ENCODE results near the gene ASCC1. TPM values are rescaled to one million over a fixed set of nuclear protein-coding genes. Genes with fewer than 3 reads are reported as not detected.

ASCC1 gene
- total and polyA plus RNA-seq, 7 experiments from 2014 or later = 19.4 to 33.1 (median 24.4) TPM

GRCh38 chr10:72093450-72093849 is 122.6 kb downstream of the ASCC1 start:
- peaks cover 0 to under 1% (median 0%) of the 10 kb centered on the region in 11 donors for H3K9me3 Mint-ChIP-seq
- H3K27me3 ChIP-seq (ENCODE audit: control insufficient read depth in 2 of 2, insufficient read depth in 2 of 2, low read length in 2 of 2) = no peaks in the 10 kb centered on the region
- ChIA-PET CTCF (no interaction called here), POLR2A (interaction anchor here (0.6 to 13.9 kb wide), 6 partner anchors 8 to 168 kb away, joined by 3 to 297 read pairs (median 4); no protein-coding TSS in a partner anchor)
- H3K36me3 Mint-ChIP-seq = peaks cover 3 to 28% (median 24%) of the 10 kb centered on the region in 5 donors
- intact Hi-C loops (cut with micrococcal nuclease) = no loop called here
- H3K4me1 Mint-ChIP-seq = peaks cover 13 to 64% (median 47%) of the 10 kb centered on the region in 7 donors
- no peak overlapping the region for H3K4me3 ChIP-seq (ENCODE audit: low read length)
- peaks cover 0 to 14% (median 0%) of the 10 kb centered on the region in 3 experiments for H3K36me3 ChIP-seq (ENCODE audit: control insufficient read depth in 2 of 3, insufficient read depth in 3 of 3, low read length in 3 of 3)
- H3K27ac ChIP-seq (ENCODE audit: low read depth, low read length) = no peak overlapping the region
- no peaks in the 10 kb centered on the region for H3K9me3 ChIP-seq (ENCODE audit: control insufficient read depth in 2 of 3, low read length in 3 of 3)
- H3K4me3 Mint-ChIP-seq = no peak overlapping the region
- no peak for DNase-seq
- no peaks in the 10 kb centered on the region for H3K27me3 Mint-ChIP-seq
- H3K4me1 ChIP-seq (ENCODE audit: control insufficient read depth in 2 of 2, insufficient read depth in 2 of 2, low read length in 2 of 2) = peaks cover 16 to 21% of the 10 kb centered on the region in 2 donors
- no peak overlapping the region for H3K27ac Mint-ChIP-seq
- ATAC-seq = no peak

GRCh38 chr10:72092987-72093386 is 123.1 kb downstream of the ASCC1 start:
- H3K4me1 Mint-ChIP-seq = peaks cover 12 to 62% (median 50%) of the 10 kb centered on the region in 7 donors
- H3K4me3 ChIP-seq (ENCODE audit: low read length) = no peak overlapping the region
- ChIA-PET POLR2A (interaction anchor here (1.4 to 13.9 kb wide), 4 partner anchors 8 to 127 kb away, joined by 4 to 297 read pairs (median 6); no protein-coding TSS in a partner anchor), CTCF (interaction anchor here (0.6 kb wide), 1 partner anchor 176 kb away, joined by 3 read pairs; no protein-coding TSS in a partner anchor)
- peaks cover 7 to 29% (median 24%) of the 10 kb centered on the region in 5 donors for H3K36me3 Mint-ChIP-seq
- intact Hi-C loops (cut with micrococcal nuclease) = no loop called here
- H3K27me3 ChIP-seq (ENCODE audit: control insufficient read depth in 2 of 2, insufficient read depth in 2 of 2, low read length in 2 of 2) = no peaks in the 10 kb centered on the region
- H3K4me1 ChIP-seq (ENCODE audit: control insufficient read depth in 2 of 2, insufficient read depth in 2 of 2, low read length in 2 of 2) = peaks cover 16 to 21% of the 10 kb centered on the region in 2 donors
- no peaks in the 10 kb centered on the region for H3K27me3 Mint-ChIP-seq
- DNase-seq (no peak), ATAC-seq (no peak)
- H3K27ac Mint-ChIP-seq = peak overlapping the region in 1 of 9 donors; percentile 14
- no peaks in the 10 kb centered on the region for H3K9me3 ChIP-seq (ENCODE audit: control insufficient read depth in 2 of 3, low read length in 3 of 3)
- H3K9me3 Mint-ChIP-seq = peaks cover 0 to 3% (median 0%) of the 10 kb centered on the region in 11 donors
- peaks cover 0 to 18% (median 0%) of the 10 kb centered on the region in 3 experiments for H3K36me3 ChIP-seq (ENCODE audit: control insufficient read depth in 2 of 3, insufficient read depth in 3 of 3, low read length in 3 of 3)
- no peak overlapping the region for H3K4me3 Mint-ChIP-seq
- no peak overlapping the region for H3K27ac ChIP-seq (ENCODE audit: low read depth, low read length)

GRCh38 chr10:72092171-72092924 is 123.7 kb downstream of the ASCC1 start:
- ATAC-seq (no peak), DNase-seq (no peak)
- Histone ChIP-seq H3K27ac (ENCODE audit: low read depth, low read length) (no peak overlapping the region), H3K9me3 (ENCODE audit: control insufficient read depth in 2 of 3, low read length in 3 of 3) (no peaks in the 10 kb centered on the region), H3K27me3 (ENCODE audit: control insufficient read depth in 2 of 2, insufficient read depth in 2 of 2, low read length in 2 of 2) (no peaks in the 10 kb centered on the region), H3K36me3 (ENCODE audit: control insufficient read depth in 2 of 3, insufficient read depth in 3 of 3, low read length in 3 of 3) (peaks cover 0 to 24% (median 0%) of the 10 kb centered on the region in 3 experiments), H3K4me3 (ENCODE audit: low read length) (no peak overlapping the region), H3K4me1 (ENCODE audit: control insufficient read depth in 2 of 2, insufficient read depth in 2 of 2, low read length in 2 of 2) (peaks cover 16 to 21% of the 10 kb centered on the region in 2 donors)
- POLR2A ChIA-PET = interaction anchor here (0.9 to 13.9 kb wide), 4 partner anchors 11 to 128 kb away, joined by 3 to 297 read pairs (median 6); no protein-coding TSS in a partner anchor
- CTCF ChIA-PET = interaction anchor here (0.6 kb wide), 1 partner anchor 176 kb away, joined by 3 read pairs; no protein-coding TSS in a partner anchor
- Mint-ChIP-seq H3K4me1 (peaks cover 12 to 60% (median 49%) of the 10 kb centered on the region in 7 donors), H3K27ac (peak overlapping the region in 1 of 9 donors; percentile 14), H3K4me3 (no peak overlapping the region), H3K27me3 (no peaks in the 10 kb centered on the region), H3K36me3 (peaks cover 7 to 30% (median 24%) of the 10 kb centered on the region in 5 donors), H3K9me3 (peaks cover 0 to 3% (median 0%) of the 10 kb centered on the region in 11 donors)
- intact Hi-C loops (cut with micrococcal nuclease) = no loop called here

GRCh38 chr10:72090326-72090725 is 125.8 kb downstream of the ASCC1 start:
- ATAC-seq (no peak), DNase-seq (peak in 1 of 9 donors; percentile 5)
- H3K4me3 ChIP-seq (ENCODE audit: low read length) = peak overlapping the region; percentile 11
- Mint-ChIP-seq H3K36me3 (peaks cover 12 to 28% (median 20%) of the 10 kb centered on the region in 5 donors), H3K9me3 (peaks cover 0 to 3% (median 0%) of the 10 kb centered on the region in 11 donors), H3K4me1 (peaks cover 12 to 59% (median 45%) of the 10 kb centered on the region in 7 donors), H3K27me3 (no peaks in the 10 kb centered on the region), H3K4me3 (peak overlapping the region in 8 of 10 donors; percentile 88 to 100 (median 98)), H3K27ac (peak overlapping the region; percentile 96 to 100 (median 99))
- ChIA-PET POLR2A (interaction anchor here (0.6 to 13.9 kb wide), 9 partner anchors 11 to 125 kb away, joined by 3 to 297 read pairs (median 29); partner anchors contain the start of genes ANAPC16 and ASCC1), CTCF (interaction anchor here (0.6 to 3.0 kb wide), 9 partner anchors 11 to 248 kb away, joined by 3 to 13 read pairs (median 6); no protein-coding TSS in a partner anchor)
- intact Hi-C loops (cut with micrococcal nuclease) = no loop called here
- H3K9me3 ChIP-seq (ENCODE audit: control insufficient read depth in 2 of 3, low read length in 3 of 3) = no peaks in the 10 kb centered on the region
- no peaks in the 10 kb centered on the region for H3K27me3 ChIP-seq (ENCODE audit: control insufficient read depth in 2 of 2, insufficient read depth in 2 of 2, low read length in 2 of 2)
- H3K4me1 ChIP-seq (ENCODE audit: control insufficient read depth in 2 of 2, insufficient read depth in 2 of 2, low read length in 2 of 2) = peaks cover 26 to 36% of the 10 kb centered on the region in 2 donors
- peaks cover 0 to 31% (median 5%) of the 10 kb centered on the region in 3 experiments for H3K36me3 ChIP-seq (ENCODE audit: control insufficient read depth in 2 of 3, insufficient read depth in 3 of 3, low read length in 3 of 3)
- peak overlapping the region; percentile 99 for H3K27ac ChIP-seq (ENCODE audit: low read depth, low read length)

GRCh38 chr10:72089618-72090017 is 126.5 kb downstream of the ASCC1 start:
- no peaks in the 10 kb centered on the region for H3K9me3 ChIP-seq (ENCODE audit: control insufficient read depth in 2 of 3, low read length in 3 of 3)
- Mint-ChIP-seq H3K4me1 (peaks cover 19 to 61% (median 49%) of the 10 kb centered on the region in 7 donors), H3K9me3 (peaks cover 0 to 3% (median 0%) of the 10 kb centered on the region in 11 donors), H3K27ac (peak overlapping the region; percentile 96 to 100 (median 99)), H3K27me3 (no peaks in the 10 kb centered on the region), H3K36me3 (peaks cover 19 to 31% (median 26%) of the 10 kb centered on the region in 5 donors), H3K4me3 (peak overlapping the region; percentile 87 to 100 (median 98))
- H3K27ac ChIP-seq (ENCODE audit: low read depth, low read length) = peak overlapping the region; percentile 99
- H3K27me3 ChIP-seq (ENCODE audit: control insufficient read depth in 2 of 2, insufficient read depth in 2 of 2, low read length in 2 of 2) = no peaks in the 10 kb centered on the region
- intact Hi-C loops (cut with micrococcal nuclease) = loop anchor here (1.0 to 10.0 kb wide), 10 partner anchors 12 to 355 kb away; no protein-coding TSS in a partner anchor
- POLR2A ChIA-PET = interaction anchor here (0.8 to 13.9 kb wide), 19 partner anchors 10 to 242 kb away, joined by 3 to 297 read pairs (median 5); partner anchors contain the start of genes ANAPC16 and ASCC1
- H3K36me3 ChIP-seq (ENCODE audit: control insufficient read depth in 2 of 3, insufficient read depth in 3 of 3, low read length in 3 of 3) = peaks cover 0 to 38% (median 5%) of the 10 kb centered on the region in 3 experiments
- peaks cover 33 to 43% of the 10 kb centered on the region in 2 donors for H3K4me1 ChIP-seq (ENCODE audit: control insufficient read depth in 2 of 2, insufficient read depth in 2 of 2, low read length in 2 of 2)
- CTCF ChIA-PET = interaction anchor here (0.7 to 3.0 kb wide), 12 partner anchors 11 to 248 kb away, joined by 3 to 13 read pairs (median 4); partner anchors contain the start of genes ANAPC16 and ASCC1
- H3K4me3 ChIP-seq (ENCODE audit: low read length) = peak overlapping the region; percentile 11
- ATAC-seq (no peak), DNase-seq (peak in 1 of 9 donors; percentile 28)

Data from naive thymus-derived CD4-positive, alpha-beta T cell (primary cell).